Measurements from ENCODE around the gene MDGA2.

GRCh38 chr14:47676315-47676617 lies 861 bp upstream of the MDGA2 start:
- TF ChIP-seq, protein P1, sequence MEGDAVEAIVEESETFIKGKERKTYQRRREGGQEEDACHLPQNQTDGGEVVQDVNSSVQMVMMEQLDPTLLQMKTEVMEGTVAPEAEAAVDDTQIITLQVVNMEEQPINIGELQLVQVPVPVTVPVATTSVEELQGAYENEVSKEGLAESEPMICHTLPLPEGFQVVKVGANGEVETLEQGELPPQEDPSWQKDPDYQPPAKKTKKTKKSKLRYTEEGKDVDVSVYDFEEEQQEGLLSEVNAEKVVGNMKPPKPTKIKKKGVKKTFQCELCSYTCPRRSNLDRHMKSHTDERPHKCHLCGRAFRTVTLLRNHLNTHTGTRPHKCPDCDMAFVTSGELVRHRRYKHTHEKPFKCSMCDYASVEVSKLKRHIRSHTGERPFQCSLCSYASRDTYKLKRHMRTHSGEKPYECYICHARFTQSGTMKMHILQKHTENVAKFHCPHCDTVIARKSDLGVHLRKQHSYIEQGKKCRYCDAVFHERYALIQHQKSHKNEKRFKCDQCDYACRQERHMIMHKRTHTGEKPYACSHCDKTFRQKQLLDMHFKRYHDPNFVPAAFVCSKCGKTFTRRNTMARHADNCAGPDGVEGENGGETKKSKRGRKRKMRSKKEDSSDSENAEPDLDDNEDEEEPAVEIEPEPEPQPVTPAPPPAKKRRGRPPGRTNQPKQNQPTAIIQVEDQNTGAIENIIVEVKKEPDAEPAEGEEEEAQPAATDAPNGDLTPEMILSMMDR (conservative IDR thresholded peaks at IDR 0.05; ENCODE audit: low read depth, low read length): no peak
- TF ChIP-seq RAD21 (IDR thresholded peaks at IDR 0.05; ENCODE audit: low read length) (no peak), RCOR1 (IDR thresholded peaks at IDR 0.05; ENCODE audit: insufficient replicate concordance, low read length) (no peak)

All from IMR-90 (cell line).